Measurements from ENCODE around the gene KCND1. TPM values are rescaled to one million over a fixed set of nuclear protein-coding genes. Genes with fewer than 3 reads are reported as not detected.

KCND1 gene
- polyA plus RNA-seq, 1 donor from 2014 or later: 3.7 TPM

DNA sequence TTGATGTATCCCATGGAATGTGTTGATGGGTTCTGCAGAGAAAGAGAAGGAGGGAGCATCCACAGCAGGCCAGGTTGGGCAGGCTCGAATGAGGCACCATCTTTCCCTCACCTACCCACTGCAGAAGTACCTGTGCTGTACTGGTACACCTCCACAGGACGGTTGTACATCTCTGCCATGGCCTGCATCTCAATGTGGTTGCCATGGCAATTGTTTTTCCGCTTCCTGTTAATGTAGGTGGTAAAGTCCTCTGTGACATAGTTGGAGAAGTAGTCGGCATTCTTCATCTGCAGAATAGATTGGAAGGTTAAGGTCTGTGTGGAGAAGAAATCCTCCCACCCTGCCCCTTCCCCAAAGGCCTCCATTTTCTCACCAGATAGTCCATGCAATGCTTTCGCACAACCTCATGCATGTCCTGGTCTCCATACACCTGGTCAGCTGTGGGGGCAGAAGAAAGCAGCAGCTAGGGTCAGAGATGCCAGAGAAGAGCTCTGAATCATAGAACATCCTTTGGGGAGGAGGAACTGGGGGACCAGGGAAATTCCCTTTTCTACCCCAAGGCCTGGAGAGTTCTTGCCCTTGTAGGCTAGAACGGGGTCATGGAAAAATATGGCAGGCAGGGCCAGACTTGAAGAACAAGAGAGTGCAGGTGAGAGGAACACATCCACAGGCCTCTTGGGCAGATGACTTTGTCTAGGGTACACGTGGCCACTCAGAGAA lies 36.9 kb downstream of the KCND1 start:
- Histone ChIP-seq H4K20me1 (ENCODE audit: insufficient read depth) (no peaks in the 10 kb centered on the region), H3K36me3 (ENCODE audit: insufficient read depth, low read length) (no peaks in the 10 kb centered on the region), H3K9ac (ENCODE audit: low read length) (no peak overlapping the region), H3K79me2 (replicated peaks; ENCODE audit: insufficient read depth, low read length) (no peaks in the 10 kb centered on the region), H2AFZ (ENCODE audit: low read depth, low read length) (no peak overlapping the region), H3K4me2 (ENCODE audit: low read length) (no peak overlapping the region), H3K4me3 (ENCODE audit: low read length) (no peak overlapping the region), H3K27ac (ENCODE audit: low read length) (no peak overlapping the region), H3F3A (ENCODE audit: insufficient read depth, low read length, poor library complexity, severe bottlenecking) (no peaks in the 10 kb centered on the region), H3K9me2 (ENCODE audit: insufficient read depth, low read length) (no peaks in the 10 kb centered on the region), H3K9me3 (ENCODE audit: low read length) (no peaks in the 10 kb centered on the region), H3K27me3 (ENCODE audit: insufficient read depth, low read depth, low read length) (no peaks in the 10 kb centered on the region)
- TF ChIP-seq EP300 (conservative IDR thresholded peaks at IDR 0.05; ENCODE audit: poor library complexity, severe bottlenecking) (no peak), TAF1 (IDR thresholded peaks at IDR 0.05; ENCODE audit: low read depth) (no peak), SMC3 (conservative IDR thresholded peaks at IDR 0.05; ENCODE audit: poor library complexity) (no peak), EZH2 (IDR thresholded peaks at IDR 0.05; ENCODE audit: borderline replicate concordance, insufficient read depth, low read length, poor library complexity, severe bottlenecking) (no peak), RAD21 (conservative IDR thresholded peaks at IDR 0.05) (no peak), POLR2AphosphoS5 (IDR thresholded peaks at IDR 0.05) (no peak), MXI1 (conservative IDR thresholded peaks at IDR 0.05; ENCODE audit: poor library complexity, severe bottlenecking) (no peak)
- TF ChIP-seq, protein P1, sequence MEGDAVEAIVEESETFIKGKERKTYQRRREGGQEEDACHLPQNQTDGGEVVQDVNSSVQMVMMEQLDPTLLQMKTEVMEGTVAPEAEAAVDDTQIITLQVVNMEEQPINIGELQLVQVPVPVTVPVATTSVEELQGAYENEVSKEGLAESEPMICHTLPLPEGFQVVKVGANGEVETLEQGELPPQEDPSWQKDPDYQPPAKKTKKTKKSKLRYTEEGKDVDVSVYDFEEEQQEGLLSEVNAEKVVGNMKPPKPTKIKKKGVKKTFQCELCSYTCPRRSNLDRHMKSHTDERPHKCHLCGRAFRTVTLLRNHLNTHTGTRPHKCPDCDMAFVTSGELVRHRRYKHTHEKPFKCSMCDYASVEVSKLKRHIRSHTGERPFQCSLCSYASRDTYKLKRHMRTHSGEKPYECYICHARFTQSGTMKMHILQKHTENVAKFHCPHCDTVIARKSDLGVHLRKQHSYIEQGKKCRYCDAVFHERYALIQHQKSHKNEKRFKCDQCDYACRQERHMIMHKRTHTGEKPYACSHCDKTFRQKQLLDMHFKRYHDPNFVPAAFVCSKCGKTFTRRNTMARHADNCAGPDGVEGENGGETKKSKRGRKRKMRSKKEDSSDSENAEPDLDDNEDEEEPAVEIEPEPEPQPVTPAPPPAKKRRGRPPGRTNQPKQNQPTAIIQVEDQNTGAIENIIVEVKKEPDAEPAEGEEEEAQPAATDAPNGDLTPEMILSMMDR (IDR thresholded peaks at IDR 0.05; ENCODE audit: poor library complexity, severe bottlenecking): no peak
- TF ChIP-seq, protein P2, sequence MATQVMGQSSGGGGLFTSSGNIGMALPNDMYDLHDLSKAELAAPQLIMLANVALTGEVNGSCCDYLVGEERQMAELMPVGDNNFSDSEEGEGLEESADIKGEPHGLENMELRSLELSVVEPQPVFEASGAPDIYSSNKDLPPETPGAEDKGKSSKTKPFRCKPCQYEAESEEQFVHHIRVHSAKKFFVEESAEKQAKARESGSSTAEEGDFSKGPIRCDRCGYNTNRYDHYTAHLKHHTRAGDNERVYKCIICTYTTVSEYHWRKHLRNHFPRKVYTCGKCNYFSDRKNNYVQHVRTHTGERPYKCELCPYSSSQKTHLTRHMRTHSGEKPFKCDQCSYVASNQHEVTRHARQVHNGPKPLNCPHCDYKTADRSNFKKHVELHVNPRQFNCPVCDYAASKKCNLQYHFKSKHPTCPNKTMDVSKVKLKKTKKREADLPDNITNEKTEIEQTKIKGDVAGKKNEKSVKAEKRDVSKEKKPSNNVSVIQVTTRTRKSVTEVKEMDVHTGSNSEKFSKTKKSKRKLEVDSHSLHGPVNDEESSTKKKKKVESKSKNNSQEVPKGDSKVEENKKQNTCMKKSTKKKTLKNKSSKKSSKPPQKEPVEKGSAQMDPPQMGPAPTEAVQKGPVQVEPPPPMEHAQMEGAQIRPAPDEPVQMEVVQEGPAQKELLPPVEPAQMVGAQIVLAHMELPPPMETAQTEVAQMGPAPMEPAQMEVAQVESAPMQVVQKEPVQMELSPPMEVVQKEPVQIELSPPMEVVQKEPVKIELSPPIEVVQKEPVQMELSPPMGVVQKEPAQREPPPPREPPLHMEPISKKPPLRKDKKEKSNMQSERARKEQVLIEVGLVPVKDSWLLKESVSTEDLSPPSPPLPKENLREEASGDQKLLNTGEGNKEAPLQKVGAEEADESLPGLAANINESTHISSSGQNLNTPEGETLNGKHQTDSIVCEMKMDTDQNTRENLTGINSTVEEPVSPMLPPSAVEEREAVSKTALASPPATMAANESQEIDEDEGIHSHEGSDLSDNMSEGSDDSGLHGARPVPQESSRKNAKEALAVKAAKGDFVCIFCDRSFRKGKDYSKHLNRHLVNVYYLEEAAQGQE (IDR thresholded peaks at IDR 0.05; ENCODE audit: borderline replicate concordance): no peak

GRCh38 chrX:48933757-48934156 lies 37.9 kb downstream of the KCND1 start:
- Histone ChIP-seq H3K9me3 (ENCODE audit: low read length) (no peaks in the 10 kb centered on the region), H3K27ac (ENCODE audit: low read length) (no peak overlapping the region), H3K4me2 (ENCODE audit: low read length) (no peak overlapping the region), H3K79me2 (replicated peaks; ENCODE audit: insufficient read depth, low read length) (no peaks in the 10 kb centered on the region), H3K9ac (ENCODE audit: low read length) (no peak overlapping the region), H4K20me1 (ENCODE audit: insufficient read depth) (no peaks in the 10 kb centered on the region), H2AFZ (ENCODE audit: low read depth, low read length) (no peak overlapping the region), H3K4me3 (ENCODE audit: low read length) (no peak overlapping the region), H3K9me2 (ENCODE audit: insufficient read depth, low read length) (no peaks in the 10 kb centered on the region), H3K27me3 (ENCODE audit: insufficient read depth, low read depth, low read length) (no peaks in the 10 kb centered on the region), H3K36me3 (ENCODE audit: insufficient read depth, low read length) (no peaks in the 10 kb centered on the region), H3F3A (ENCODE audit: insufficient read depth, low read length, poor library complexity, severe bottlenecking) (no peaks in the 10 kb centered on the region)
- no peak for TF ChIP-seq EZH2 (IDR thresholded peaks at IDR 0.05; ENCODE audit: borderline replicate concordance, insufficient read depth, low read length, poor library complexity, severe bottlenecking)
- TF ChIP-seq EP300 (conservative IDR thresholded peaks at IDR 0.05; ENCODE audit: poor library complexity, severe bottlenecking): no peak
- TF ChIP-seq POLR2AphosphoS5 (IDR thresholded peaks at IDR 0.05): no peak
- no peak for TF ChIP-seq RAD21 (conservative IDR thresholded peaks at IDR 0.05)
- TF ChIP-seq, protein P2 (IDR thresholded peaks at IDR 0.05; ENCODE audit: borderline replicate concordance): no peak
- TF ChIP-seq MXI1 (conservative IDR thresholded peaks at IDR 0.05; ENCODE audit: poor library complexity, severe bottlenecking): no peak
- no peak for TF ChIP-seq TAF1 (IDR thresholded peaks at IDR 0.05; ENCODE audit: low read depth)
- TF ChIP-seq, protein P1 (IDR thresholded peaks at IDR 0.05; ENCODE audit: poor library complexity, severe bottlenecking): no peak
- no peak for TF ChIP-seq SMC3 (conservative IDR thresholded peaks at IDR 0.05; ENCODE audit: poor library complexity)
